Mucosa of descending colon (tissue), 3 donors: ENCODE measurements around the gene FABP2. TPM values are rescaled to one million over a fixed set of nuclear protein-coding genes. Genes with fewer than 3 reads are reported as not detected.

Experiments used
- ATAC-seq: fragments of 200-7000 bp; cut with Tn5 transposase; one replicate; pipeline ENCODE4 v1.9.1; 2020; ENCODE audit warnings: mild to moderate bottlenecking, moderate library complexity
- DNase-seq, 3 donors: peaks; one replicate each; pipeline ENCODE4 v3.0.0-alpha.2; 2020
- H3K36me3 ChIP-seq: fragments of 200-600 bp; one replicate; pipeline ENCODE4 v1.8.0; 2021; ENCODE audit warnings: low read depth, mild to moderate bottlenecking
- H3K4me1 ChIP-seq: fragments of 200-600 bp; one replicate; pipeline ENCODE4 v1.8.0; 2021; ENCODE audit warnings: low read depth, mild to moderate bottlenecking
- H3K4me3 ChIP-seq: fragments of 200-600 bp; one replicate; pipeline ENCODE4 v1.8.0; 2021; ENCODE audit warnings: mild to moderate bottlenecking
- H3K9me3 ChIP-seq: fragments of 200-600 bp; one replicate; pipeline ENCODE4 v1.8.0; 2021; ENCODE audit warnings: mild to moderate bottlenecking
- intact Hi-C, 2 donors: fragments of 100-400 bp; cut with DNase I in 1 of 2; cut with micrococcal nuclease in 1 of 2; formaldehyde crosslinking; loops; one replicate each; pipeline versions ENCODE4 v1.11.0 to v1.11.1; 2022; cut with DNase I, micrococcal nuclease
- total RNA-seq, 3 donors: library from RNA; stranded (reverse); fragmentation: NEBNext Ultra II Directional in 2 of 3; extraction: Animal tissue kit (Norgen Biotek cat#: 25700) in 2 of 3; gene quantifications; one replicate each; pipeline versions ENCODE4 v1.2.1 to v1.2.4, GENCODE V29; 2021 to 2023
- TF ChIP-seq, protein P1 (sequence below): fragments of 200-600 bp; IDR thresholded peaks from one replicate; pipeline ENCODE4 v1.8.0; 2022; ENCODE audit warnings: antibody characterized with exemption, mild to moderate bottlenecking
- donor health status: DM: no; HTN: no; CAD: no; lungs with moderate emphysema.
- donor health status: DM: no; HTN: no; CAD: no.
- donor health status: DM: no; HTN: yes; CAD: no.

Gene FABP2
- total RNA-seq, 3 donors from 2014 or later, result 12.1 to 48.6 (median 39.7) TPM

DNA sequence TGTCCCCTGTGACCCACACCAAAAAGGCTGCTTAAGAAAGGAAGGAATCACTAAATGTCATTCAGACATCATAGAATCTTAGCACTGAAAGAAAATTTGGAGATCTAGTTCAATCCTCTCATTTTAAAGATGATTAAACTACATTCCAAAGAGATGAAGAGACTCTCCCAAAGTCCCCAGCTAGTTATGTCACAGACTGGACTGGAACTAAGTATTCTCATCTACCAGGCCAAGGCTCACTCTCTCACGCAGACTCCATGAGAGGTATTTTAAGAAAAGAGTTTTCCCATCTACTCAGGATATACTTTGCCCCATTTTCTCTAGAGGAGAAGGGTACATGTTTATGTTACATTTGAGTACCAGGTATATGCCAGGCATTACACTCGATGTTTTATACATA, 6.9 kb downstream of the FABP2 start:
- TF ChIP-seq, protein P1, sequence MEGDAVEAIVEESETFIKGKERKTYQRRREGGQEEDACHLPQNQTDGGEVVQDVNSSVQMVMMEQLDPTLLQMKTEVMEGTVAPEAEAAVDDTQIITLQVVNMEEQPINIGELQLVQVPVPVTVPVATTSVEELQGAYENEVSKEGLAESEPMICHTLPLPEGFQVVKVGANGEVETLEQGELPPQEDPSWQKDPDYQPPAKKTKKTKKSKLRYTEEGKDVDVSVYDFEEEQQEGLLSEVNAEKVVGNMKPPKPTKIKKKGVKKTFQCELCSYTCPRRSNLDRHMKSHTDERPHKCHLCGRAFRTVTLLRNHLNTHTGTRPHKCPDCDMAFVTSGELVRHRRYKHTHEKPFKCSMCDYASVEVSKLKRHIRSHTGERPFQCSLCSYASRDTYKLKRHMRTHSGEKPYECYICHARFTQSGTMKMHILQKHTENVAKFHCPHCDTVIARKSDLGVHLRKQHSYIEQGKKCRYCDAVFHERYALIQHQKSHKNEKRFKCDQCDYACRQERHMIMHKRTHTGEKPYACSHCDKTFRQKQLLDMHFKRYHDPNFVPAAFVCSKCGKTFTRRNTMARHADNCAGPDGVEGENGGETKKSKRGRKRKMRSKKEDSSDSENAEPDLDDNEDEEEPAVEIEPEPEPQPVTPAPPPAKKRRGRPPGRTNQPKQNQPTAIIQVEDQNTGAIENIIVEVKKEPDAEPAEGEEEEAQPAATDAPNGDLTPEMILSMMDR, result no peak
- ATAC-seq, result no peak
- H3K36me3 ChIP-seq, result no peaks in the 10 kb centered on the region
- no peaks in the 10 kb centered on the region for H3K9me3 ChIP-seq
- no peak for DNase-seq
- no peak overlapping the region for H3K4me3 ChIP-seq
- H3K4me1 ChIP-seq, result no peaks in the 10 kb centered on the region
- intact Hi-C loops, result loop anchor here (10.0 kb wide), 2 partner anchors 180 to 740 kb away; no protein-coding TSS in a partner anchor

DNA sequence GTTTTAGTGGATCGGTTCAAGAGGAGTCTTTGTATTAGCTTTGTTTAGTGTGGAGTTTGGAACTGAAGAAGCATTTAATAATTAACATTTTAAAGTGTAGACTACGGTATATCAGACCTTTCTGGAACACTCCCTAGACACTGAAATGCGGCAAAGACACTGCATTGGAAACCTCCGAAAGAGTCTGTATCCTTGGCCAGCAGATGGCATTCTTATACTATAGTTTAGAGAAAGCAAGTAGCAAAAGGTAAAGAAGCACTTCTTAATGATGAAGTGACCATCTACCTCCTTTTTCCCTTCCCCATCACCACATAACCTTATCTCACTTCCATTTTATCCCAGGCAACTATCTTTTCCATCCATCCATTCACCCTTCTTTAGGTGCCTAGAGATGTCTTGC, 7.6 kb downstream of the FABP2 start:
- peak in 1 of 3 donors; percentile 67 for DNase-seq
- intact Hi-C loops, result loop anchor here (10.0 kb wide), 2 partner anchors 180 to 740 kb away; no protein-coding TSS in a partner anchor
- TF ChIP-seq, protein P1, result no peak
- Histone ChIP-seq H3K4me1 (no peaks in the 10 kb centered on the region), H3K4me3 (no peak overlapping the region), H3K9me3 (no peaks in the 10 kb centered on the region), H3K36me3 (no peaks in the 10 kb centered on the region)
- ATAC-seq, result peak; percentile 84

DNA sequence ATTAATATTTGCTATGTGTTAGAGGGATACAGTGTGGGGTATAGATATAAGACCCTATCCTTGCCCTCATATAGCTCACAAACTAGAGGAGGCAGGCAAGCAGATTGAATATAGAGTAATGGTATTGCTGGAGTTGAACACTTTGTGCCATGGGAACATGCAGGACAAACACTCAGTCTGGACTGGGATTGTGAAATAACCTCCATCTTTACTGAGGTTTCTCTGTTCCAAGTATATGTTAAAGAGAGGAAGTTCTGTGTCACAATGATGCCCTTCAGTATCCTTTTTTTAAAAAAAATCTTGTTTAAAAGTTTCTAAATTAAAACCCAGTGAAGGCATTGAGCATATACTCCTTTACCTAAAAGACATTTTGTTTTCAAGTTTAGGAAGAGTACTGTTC, 8.7 kb downstream of the FABP2 start:
- no peaks in the 10 kb centered on the region for H3K36me3 ChIP-seq
- no peaks in the 10 kb centered on the region for H3K4me1 ChIP-seq
- ATAC-seq (no peak), DNase-seq (no peak)
- no peaks in the 10 kb centered on the region for H3K9me3 ChIP-seq
- TF ChIP-seq, protein P1, result no peak
- H3K4me3 ChIP-seq, result no peak overlapping the region
- intact Hi-C loops, result loop anchor here (10.0 kb wide), 2 partner anchors 182 to 742 kb away; no protein-coding TSS in a partner anchor

DNA sequence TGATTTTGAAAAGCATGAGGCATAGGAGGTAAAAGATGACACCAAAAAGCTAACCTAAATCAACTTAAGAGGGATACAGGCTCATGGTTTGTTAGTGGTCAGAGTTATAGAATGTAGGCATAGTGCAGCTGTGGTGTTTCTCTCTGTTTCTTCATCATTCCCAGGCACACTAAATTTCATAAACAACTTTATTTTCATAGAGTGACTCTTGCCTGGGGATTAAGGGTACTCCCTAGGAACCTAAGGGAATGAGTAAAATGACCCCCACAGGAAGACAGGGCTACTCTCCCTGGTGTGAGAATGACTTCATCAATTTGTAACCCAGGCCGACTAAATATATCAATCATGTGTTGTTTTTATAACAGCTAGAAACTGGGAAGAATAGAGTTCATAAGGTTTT, 11.1 kb downstream of the FABP2 start:
- ATAC-seq (no peak), DNase-seq (no peak)
- Histone ChIP-seq H3K9me3 (no peaks in the 10 kb centered on the region), H3K4me3 (no peak overlapping the region), H3K4me1 (no peaks in the 10 kb centered on the region), H3K36me3 (no peaks in the 10 kb centered on the region)
- intact Hi-C loops, result loop anchor here (10.0 kb wide), 2 partner anchors 184 to 744 kb away; no protein-coding TSS in a partner anchor
- TF ChIP-seq, protein P1, result no peak

DNA sequence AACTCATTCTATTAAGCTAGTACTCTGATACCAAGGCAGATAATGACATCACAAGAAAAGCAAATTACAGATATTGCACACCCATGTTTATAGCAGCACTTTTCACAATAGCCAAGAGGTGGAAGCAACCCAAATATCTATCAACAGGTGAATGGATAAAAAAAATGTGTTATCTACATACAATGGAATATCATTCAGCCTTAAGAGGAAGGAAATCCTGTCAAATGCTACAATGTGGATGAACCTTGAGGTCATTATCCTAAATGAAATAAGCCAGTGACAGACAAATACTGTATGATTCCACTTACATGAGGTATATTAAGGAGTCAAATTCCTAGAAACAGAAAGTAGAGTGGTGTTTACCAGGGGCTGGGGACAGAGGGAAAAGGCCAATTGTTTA, 14.3 kb downstream of the FABP2 start:
- Histone ChIP-seq H3K4me1 (no peaks in the 10 kb centered on the region), H3K36me3 (no peaks in the 10 kb centered on the region), H3K9me3 (no peaks in the 10 kb centered on the region), H3K4me3 (no peak overlapping the region)
- intact Hi-C loops, result no loop called here
- DNase-seq, result no peak
- ATAC-seq, result no peak
- TF ChIP-seq, protein P1, result no peak

DNA sequence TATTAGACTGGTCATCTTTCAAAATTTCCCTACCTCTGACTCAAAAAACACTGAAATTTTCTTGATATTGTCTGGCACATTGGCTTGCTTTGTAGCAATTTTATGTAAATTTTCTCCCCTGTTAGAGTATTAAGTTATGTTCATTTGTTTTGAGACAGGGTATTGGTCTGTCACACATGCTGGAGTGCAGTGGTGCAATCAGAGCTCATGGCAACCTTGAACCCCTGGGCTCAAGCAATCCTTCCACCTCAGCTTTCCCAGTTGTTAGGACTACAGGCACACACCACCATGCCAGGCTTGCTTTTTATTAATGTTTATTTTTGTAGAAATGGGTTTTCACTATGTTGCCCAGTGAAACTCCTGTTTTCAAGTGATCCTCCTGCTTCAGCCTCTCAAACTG, 17.5 kb downstream of the FABP2 start:
- Histone ChIP-seq H3K36me3 (no peaks in the 10 kb centered on the region), H3K4me3 (no peak overlapping the region), H3K9me3 (no peaks in the 10 kb centered on the region), H3K4me1 (no peaks in the 10 kb centered on the region)
- intact Hi-C loops, result no loop called here
- TF ChIP-seq, protein P1, result no peak
- DNase-seq, result no peak
- ATAC-seq, result no peak
